HG03342 (cell line): Measurements from ENCODE around the gene TMEM255A.
A peak's percentile ranks its signal among the peaks of the same experiment; 100 is the strongest.

Experiments used
- ATAC-seq: cut with Tn5 transposase; IDR thresholded peaks from one replicate; pipeline ENCODE4 v1.9.1; 2021; ENCODE audit warnings: mild to moderate bottlenecking, moderate library complexity; ENCODE audit not compliant: unreplicated experiment

TMEM255A gene

DNA sequence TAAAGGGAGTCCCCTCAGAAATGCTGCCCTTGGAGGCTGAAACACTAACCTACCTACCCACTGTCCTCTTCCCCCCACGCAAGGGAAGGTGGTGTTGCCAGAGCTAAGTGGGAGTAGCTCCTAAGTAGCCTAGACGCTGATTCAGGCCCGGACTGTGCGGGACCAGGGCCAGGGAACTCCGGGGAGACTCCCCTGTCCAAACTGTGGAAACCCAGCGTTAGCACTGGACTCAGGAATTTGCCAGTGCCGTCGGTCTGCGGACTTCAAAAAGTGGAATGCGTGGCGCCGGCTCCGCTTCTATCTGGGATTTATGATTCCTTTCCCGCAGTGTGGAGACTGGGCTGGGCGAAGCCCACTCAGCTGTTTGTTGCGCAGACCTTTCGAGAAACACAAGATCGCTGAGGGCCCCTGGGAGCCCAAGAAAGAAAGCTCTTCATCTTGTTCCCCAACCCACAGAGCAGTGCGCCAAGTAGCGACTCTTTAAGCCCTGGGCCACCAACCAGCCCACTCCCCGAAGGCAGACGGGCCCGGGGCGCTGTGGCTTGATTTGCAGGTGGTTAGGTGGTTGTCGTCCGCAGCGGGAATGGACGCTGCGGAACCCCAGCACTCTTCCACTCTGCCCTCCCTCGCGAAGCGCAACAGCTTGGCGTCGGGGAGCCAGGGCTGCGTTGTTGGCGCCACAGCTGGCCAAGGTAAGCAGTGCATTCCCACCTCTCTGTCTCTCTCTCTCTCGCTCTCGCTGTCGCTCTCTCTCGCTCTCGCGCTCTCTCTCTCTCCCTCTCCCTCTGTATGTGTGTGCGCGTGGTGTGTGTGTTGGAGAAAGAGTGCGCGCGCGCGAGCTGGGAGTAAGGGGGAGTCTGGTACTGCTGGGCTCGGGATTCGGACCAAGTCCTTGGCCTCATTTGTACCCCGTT is 2.0 kb downstream of the TMEM255A start:
- peak; percentile 91 for ATAC-seq

DNA sequence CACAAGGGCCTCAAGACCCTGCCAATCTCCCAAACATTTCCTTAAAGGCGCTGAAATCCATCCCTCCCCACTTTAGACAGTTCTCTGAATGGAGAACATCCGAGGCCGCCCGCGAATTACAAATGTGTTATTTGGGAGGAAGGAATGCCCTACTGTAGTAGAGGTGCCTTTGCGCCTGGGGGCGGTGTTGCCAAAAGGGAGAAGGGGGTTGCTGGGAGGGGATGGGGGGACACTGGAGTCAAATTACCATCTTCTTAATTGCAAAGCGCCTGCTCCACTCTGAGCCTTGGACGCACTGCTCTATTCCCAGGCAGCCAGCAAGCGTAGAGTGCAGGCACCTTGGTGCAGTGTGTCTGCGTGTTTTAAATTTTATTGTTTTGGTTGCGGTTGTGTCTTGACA is 2.7 kb downstream of the TMEM255A start:
- no peak for ATAC-seq

DNA sequence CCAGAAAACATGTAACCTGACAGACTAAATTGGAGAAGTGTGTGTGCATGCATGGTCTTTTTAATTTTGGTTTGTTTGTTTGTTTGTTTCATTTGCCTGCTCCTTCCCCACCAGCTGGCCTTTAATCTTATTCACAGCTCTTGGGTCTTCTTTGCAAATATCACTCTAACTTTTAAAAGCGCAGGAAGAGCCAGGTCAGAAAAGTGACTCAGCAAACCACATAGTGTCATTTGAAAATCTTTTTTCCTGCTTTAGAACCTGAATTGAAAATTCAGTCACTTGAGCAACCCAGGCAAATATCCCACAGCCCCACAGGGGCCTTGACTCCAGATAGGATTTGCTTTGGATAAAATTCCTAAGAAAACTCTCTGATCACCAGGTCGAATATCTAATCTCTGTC is 4.6 kb downstream of the TMEM255A start:
- ATAC-seq: no peak

DNA sequence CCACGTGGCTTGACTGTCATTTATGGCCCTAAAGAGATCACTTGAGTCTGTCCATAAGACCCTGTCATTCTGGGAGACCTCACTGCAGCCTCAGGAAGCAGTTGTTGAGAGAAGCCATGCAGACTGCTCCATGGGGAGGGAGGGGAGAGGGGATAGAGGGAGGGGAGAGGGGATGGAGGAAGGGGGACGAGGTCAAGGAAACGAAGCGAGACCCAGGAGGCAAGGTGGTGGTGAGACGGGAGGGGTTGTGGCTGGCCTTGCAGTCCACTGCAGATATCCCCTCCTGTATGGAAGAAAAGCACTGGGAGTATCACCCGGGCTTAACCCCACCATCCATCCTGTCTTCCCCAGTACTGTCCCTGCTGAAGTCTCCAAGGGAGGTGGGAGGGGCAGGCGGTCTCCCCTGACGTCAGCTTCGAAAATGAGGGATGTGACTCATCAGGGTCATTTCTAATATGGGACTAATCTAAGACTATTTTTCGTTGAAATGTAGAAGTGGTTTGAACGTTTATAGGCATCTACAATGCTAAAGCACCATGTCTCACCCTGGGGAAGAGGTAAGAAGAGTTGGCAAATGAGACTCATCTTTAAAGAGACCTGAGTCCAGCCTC is 5.6 kb downstream of the TMEM255A start:
- ATAC-seq: no peak

DNA sequence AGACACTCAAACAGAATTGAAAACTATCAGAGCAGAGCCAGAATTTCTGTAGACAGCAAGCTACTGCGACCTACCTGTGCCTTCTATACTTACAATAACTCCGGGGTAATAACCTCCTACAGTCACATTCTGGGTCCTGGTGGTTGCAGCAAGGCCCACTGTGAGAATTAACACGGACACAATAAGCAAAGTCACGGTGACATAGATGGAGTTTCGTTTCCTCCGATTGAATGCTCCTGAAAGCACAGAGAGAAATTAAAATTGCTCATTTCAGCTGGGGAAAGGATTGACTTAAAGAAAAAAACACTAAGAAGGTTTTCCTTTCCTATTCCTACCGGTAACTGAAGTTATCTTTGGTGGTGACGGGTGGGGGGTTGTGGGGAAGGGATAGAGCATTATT is 7.0 kb downstream of the TMEM255A start:
- ATAC-seq: no peak

DNA sequence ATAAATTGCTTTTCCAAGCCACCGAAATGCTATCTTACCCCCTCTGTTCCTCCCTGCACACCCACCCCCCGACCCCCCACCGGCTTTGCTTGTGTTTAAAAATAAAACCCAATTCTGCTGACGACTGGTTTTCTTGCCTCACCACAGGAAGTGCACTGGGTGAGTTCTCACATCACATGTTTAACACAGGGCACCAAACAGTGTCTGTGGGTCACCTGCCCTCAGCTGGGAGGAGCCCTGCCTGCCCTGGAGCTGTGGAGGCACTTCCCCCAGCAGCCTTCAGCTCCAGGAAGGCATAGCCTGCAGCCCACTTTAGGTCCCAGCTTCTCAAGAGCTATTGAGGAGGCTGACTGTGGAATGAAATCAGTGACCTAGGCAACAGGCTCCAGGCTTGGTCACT is 8.8 kb downstream of the TMEM255A start:
- ATAC-seq: peak; percentile 95

DNA sequence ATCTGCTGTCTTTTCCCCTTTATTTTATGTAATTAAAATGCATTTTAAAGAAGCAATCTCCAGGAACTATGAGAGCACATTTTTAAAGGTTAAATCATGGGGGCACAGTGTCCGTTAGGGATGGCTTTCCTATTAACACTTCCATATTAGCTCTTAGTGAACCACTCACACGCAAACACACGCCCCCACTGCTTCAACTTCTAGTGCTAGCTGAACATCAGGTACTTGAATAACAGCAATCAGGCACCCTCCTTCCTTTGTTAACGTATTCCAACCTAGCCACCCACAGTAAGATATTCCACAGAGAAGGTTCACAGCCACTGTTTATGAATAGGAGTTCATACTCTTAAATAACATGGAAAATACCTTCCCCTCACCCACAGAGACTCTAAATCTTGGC is 9.3 kb downstream of the TMEM255A start:
- ATAC-seq: peak; percentile 18

DNA sequence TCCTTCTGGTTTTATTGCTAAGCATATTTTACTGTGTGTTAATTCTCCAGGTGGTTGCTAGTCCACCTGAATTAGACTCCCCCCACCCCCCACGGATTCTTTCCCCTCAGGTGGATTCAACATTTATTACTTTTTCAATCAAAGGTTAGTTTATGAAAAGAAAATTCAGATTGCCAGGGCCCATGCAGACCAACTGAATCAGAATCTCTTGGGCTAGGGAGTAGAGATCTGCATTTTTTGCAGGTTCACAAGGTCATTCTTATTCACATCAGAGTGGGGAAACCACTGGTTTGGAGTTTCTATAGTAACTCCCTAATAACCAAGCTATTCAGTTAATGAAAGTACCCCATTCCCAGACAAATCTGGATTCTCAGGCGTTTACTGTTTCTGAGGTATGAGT is 9.8 kb downstream of the TMEM255A start:
- no peak for ATAC-seq

DNA sequence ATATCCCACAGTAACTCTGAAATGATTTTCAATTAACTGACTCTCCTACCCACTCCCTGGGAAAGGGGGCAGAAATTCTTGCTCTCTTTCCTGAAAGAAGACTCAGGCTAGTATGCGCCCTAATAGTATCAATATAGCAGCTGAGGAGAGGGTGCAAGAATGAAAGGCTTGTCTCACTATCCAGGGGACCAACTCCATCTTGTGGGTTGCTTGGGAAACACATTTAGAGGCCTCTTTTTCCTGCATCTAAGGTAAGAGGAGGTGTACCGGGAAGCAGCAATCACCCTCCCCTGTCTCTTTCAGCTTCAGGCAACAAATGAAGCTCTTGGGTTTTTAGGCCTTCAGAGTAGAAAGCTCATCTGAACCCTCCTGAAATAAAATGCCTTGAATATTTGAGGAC is 11.3 kb downstream of the TMEM255A start:
- ATAC-seq: no peak

DNA sequence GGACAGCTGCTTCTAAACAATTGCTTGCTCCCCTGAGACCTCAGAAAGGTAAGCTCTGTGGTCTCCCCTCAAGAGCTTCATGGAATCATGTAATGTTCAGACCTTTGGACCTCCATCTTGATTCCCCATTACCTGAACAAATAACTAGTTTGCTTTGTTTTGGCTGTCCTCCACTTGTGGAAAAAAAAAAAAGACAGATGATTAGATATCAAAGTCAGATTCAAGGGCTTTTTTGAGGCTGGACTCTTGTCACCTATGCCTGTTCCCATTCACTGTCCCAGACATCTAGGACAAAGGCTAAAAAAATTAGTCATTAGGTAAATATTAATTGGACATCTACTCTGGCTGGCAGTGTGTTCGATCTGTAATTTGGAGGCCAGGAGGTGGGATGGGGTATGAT is 13.3 kb downstream of the TMEM255A start:
- ATAC-seq: no peak

DNA sequence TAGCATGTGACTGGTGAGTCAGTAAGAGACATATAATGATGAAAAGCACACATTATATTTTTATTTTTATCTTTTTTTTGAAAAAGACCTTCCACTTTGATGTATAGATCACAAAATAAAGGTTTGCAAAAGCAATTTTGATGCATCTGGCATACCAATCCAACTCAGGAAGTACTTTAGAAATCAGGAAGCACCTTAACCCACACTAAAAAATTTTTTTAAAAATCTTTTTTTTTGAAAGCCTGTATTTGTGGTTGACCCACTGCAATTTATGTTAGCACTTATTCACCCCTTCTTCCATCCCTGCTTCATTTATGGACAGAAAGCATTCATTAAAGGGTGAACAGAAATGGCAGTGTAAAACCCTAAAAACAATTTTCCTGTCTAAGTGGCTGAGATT is 16.6 kb downstream of the TMEM255A start:
- ATAC-seq: no peak

DNA sequence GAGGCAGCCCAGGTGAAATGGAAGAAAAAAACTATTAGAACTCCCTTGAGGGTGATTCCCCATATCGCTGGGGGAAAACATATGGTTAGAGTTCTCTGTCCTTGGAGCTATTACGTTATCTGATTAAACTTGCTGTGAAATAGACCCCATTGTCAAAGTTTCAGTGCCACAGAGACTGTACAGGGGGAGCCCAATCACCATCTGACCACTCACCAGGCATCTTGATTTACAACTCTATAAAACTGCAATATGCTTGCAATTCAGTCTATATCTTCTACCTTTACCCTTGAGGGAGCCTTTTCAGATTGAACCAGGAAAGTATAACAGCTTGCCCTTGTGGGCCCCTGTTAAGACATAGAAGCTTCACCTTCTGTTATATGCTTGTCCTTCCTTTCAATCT is 18.2 kb downstream of the TMEM255A start:
- ATAC-seq: no peak

DNA sequence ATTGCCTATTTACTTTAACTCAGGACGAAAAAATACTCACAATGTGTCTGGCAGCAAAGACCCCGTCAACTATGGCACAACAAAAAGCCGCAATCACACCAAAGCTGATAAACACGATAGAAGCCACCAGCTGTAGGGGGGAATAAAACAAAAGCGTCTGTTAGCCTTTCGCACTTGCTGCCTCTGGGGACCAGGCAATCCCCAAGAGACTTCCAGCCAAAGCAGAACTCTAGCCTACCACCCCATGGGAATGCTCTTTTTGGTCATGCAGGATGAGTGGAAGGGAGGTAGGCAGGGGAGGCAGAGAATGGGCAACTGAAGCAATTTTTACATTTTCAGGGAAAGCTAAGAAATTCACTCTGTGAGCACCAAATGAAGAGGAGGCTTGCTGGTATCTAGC is 20.1 kb downstream of the TMEM255A start:
- no peak for ATAC-seq

DNA sequence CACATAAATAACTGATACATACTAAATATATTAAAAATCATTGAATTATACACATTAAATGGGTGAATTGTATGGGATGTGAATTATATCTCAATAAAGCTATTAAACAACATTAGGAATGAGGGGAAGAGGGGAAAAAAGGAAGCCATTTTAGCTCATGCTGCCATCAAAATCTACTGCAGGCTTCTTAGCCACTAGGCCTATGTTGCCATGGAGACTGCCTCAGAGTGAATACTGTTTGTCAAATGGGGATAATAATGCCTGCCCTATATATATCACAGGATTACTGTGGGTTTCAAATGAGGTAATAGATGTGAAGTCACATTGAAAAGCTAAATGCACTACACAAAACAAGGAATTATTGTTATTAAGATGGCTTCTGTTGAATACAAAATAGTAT is 21.2 kb downstream of the TMEM255A start:
- ATAC-seq: no peak

DNA sequence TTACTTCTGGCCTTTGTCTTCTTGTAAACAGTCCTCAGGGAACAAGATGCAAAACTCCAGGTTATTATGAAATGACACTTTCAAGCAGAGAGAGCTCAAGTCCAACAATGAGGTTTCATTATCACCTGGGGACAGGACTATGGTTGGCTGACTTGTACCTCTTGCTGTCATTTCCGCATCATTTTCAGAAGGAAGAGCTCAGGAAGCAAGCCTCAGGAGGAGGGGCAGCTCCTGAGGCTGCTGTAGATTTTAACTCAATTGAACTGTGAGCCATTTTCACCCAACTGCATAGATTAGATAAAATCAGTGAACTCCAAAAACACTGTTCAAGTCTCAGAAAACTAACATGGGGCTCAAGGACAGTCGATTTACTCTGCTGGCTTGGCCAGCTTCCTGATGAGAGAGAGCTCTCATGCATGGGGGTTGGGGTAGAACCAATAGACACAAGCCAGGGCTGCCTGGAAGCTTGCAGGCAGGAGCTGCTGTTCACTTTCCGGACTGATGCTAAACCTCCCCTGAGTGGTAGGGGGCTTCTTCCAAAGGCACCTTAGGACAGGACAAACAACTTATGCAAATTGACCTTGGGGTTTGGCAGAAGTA is 23.6 kb downstream of the TMEM255A start:
- ATAC-seq: peak; percentile 68

DNA sequence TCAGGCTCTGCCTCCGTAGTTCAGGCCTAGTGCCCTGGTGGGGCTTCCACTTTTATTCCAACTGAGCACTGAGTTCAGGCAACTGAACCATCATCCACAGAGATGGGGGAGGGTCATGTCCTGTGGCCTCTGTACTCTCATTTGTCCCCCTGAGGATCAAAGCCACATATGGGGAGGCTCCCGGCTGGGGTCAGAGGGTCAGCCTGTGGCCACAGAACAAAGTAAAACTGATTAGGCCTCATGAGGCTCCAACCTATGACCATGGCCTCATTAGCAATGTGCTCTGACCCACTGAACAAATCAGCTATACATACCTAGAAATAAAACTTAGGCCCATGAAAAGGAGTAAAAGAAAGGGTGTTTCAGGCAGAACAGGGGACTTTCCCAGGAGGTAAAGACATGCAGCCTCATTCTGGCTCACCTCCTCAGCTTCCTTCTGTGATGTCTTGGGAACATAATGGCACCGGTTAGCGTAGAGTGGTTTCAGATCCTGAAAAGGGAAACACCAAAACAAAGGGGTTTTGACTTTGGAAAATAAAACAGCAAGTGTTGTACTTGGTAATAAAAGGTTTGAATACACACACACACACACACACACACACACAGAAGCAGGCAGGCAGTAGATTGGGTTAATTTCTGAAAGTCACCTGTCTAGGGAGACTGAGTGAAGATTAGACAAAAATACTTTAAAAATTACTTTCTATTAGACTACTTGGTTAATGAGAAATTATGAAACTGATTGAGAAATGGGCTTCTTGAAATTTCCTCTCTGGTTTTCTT is 24.3 kb downstream of the TMEM255A start:
- peak; percentile 48 for ATAC-seq

DNA sequence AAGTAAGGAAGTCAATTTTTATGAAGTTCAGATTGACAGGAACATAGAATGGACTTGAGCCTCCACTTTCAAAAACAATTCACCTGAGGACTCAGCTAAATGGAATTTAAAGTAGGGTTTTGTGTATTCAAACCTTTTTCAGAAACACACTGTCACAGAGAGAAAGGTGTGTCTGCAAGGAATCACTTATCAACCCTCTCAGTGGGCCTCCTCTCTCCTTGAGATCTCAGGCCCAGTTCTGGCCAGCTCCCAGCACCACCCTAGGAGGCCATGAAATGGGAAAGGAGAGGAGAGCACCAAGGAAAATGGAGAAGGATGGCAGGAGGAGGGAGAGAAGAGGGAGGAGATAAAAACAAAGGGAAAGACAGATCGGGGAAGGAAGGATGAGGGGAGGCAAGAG is 28.6 kb downstream of the TMEM255A start:
- ATAC-seq: no peak

DNA sequence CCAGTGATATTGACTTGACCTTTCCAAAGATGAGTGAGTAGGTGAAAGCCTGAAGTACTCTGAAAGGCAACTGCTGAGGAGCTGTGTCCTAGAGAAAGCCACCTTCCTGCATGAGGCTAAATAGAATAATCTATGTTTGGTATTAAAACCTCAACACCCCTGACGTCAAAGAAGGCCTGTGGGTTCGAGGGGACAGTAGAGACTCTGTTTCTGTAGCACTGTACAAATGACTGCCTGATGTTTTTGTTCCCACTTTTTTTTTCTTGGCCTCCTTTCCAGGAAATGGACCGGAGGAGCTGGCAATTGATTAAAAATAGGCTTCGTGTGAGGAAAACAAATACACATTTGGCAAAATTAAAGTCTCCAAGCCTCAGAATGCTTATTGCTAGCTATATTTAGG is 29.5 kb downstream of the TMEM255A start:
- no peak for ATAC-seq

DNA sequence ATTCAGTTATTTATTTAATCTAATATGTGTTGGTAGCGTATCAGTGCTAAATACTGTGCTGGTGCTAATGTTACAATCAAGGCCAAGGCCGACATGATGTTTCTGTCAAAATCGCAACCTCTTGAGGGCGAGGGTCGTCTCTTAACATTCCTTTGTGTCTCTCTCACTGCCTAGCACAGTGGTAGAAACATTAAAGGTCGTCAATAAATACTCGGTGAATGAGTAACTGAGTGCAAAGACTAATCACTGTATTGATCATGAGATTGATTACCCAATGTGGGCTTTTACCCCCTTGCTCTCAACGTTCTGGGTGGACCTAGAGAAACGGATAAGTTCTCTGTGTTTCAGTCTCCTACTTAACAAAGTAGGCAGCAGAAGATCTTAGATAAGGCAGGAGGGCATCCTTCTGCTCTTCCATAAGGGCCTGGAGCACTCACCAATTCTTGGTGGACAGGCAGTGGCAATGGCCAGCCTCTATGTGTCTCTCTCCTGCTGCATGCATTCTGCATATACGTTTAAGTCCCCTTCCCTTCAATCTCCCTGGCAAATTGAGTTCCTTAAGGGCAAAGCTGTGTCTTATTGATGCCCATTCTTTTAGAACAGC is 30.1 kb downstream of the TMEM255A start:
- no peak for ATAC-seq

DNA sequence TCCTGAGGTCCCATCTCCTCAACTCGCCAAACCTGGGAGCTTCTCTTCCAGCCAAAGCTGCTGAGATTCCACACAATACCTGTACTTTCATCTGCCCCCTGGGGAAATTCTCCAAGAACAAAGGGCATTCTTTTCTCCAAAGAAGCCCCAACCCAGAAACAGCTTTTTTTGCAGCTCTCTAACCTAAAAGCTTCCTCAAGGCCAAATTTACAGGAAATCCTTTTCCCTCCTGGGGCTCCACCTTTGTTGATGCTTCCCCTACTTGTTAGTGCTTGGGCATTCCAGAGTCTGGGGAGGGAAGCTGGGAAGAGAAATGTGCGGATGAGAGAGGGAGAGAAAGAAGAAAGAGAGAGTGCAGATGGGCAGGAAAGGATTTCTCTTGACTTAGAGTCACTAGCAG is 36.3 kb downstream of the TMEM255A start:
- no peak for ATAC-seq

DNA sequence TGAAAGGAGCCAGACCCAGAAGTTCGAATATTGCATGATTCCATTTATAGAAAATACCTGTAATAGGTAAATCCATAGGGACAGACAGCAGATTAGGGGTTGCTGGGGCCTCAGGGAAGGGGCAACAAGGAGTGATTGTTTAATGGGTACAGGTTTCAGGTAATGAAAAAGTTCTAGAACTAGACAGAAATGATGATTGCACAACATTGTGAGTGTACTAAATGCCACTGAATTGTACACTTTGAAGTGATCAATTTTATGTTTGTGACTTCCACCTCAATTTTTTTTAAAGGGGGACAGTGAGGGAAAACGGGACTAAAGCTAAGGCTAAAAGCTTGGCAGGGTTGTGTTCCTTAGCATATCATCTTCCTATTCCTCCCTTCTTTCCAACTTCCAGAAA is 37.1 kb downstream of the TMEM255A start:
- ATAC-seq: no peak
